CD4-positive, alpha-beta T cell treated with Interleukin-4 for 4 hours (primary cell): ENCODE results near the gene MTA3.

ENCODE experiments used
- DNase-seq: peaks from one replicate; pipeline ENCODE4 v3.0.0-alpha.2; 2020

Gene MTA3

GRCh38 chr2:42765686-42766085 is 197.3 kb downstream of the MTA3 start:
- DNase-seq, result no peak

GRCh38 chr2:42767080-42767898 is 198.9 kb downstream of the MTA3 start:
- DNase-seq, result no peak

GRCh38 chr2:42767899-42768705 is 199.7 kb downstream of the MTA3 start:
- no peak for DNase-seq

GRCh38 chr2:42768706-42769256 is 200.3 kb downstream of the MTA3 start:
- no peak for DNase-seq

- no peak for DNase-seq
Measured at GRCh38 chr2:42769583-42770287, 201.3 kb downstream of the MTA3 start.

- no peak for DNase-seq
Measured at GRCh38 chr2:42770288-42771131, 202.1 kb downstream of the MTA3 start.

- no peak for DNase-seq
Measured at GRCh38 chr2:42771546-42772153, 203.2 kb downstream of the MTA3 start.

- no peak for DNase-seq
Measured at GRCh38 chr2:42775186-42775585, 206.8 kb downstream of the MTA3 start.

GRCh38 chr2:42775810-42776209 is 207.4 kb downstream of the MTA3 start:
- no peak for DNase-seq

GRCh38 chr2:42777883-42778805 is 209.7 kb downstream of the MTA3 start:
- no peak for DNase-seq

GRCh38 chr2:42781181-42781580 is 212.7 kb downstream of the MTA3 start:
- no peak for DNase-seq

- no peak for DNase-seq
Measured at GRCh38 chr2:42783511-42783910, 215.1 kb downstream of the MTA3 start.

- no peak for DNase-seq
Measured at GRCh38 chr2:42784204-42784880, 215.9 kb downstream of the MTA3 start.

GRCh38 chr2:42786561-42787345 is 218.3 kb downstream of the MTA3 start:
- no peak for DNase-seq

- no peak for DNase-seq
Measured at GRCh38 chr2:42787424-42787787, 219.0 kb downstream of the MTA3 start.

GRCh38 chr2:42787788-42788477 is 219.5 kb downstream of the MTA3 start:
- DNase-seq, result no peak

GRCh38 chr2:42788478-42788793 is 220.0 kb downstream of the MTA3 start:
- no peak for DNase-seq

- no peak for DNase-seq
Measured at GRCh38 chr2:42788882-42789281, 220.4 kb downstream of the MTA3 start.

GRCh38 chr2:42789751-42790150 is 221.3 kb downstream of the MTA3 start:
- DNase-seq, result no peak
